Testis (tissue), 2 donors: ENCODE measurements around the gene ERF.

Source experiments
- POLR2A ChIP-seq: fragments of 450-650 bp; IDR thresholded peaks from one replicate; pipeline ENCODE4 v1.6.1; 2017; ENCODE audit warnings: antibody characterized with exemption, mild to moderate bottlenecking, moderate library complexity
- TF ChIP-seq, protein P1 (sequence below), 3 experiments: fragments of 450-650 bp in 2 of 3; fragments of 200-600 bp in 1 of 3; sonication (generic) in 1 of 3; IDR thresholded peaks; one replicate each; pipeline ENCODE4 v1.5.1; 2016 to 2019; ENCODE audit warnings: antibody characterized with exemption in 3 of 3, mild to moderate bottlenecking in 2 of 3, moderate library complexity in 1 of 3

DNA sequence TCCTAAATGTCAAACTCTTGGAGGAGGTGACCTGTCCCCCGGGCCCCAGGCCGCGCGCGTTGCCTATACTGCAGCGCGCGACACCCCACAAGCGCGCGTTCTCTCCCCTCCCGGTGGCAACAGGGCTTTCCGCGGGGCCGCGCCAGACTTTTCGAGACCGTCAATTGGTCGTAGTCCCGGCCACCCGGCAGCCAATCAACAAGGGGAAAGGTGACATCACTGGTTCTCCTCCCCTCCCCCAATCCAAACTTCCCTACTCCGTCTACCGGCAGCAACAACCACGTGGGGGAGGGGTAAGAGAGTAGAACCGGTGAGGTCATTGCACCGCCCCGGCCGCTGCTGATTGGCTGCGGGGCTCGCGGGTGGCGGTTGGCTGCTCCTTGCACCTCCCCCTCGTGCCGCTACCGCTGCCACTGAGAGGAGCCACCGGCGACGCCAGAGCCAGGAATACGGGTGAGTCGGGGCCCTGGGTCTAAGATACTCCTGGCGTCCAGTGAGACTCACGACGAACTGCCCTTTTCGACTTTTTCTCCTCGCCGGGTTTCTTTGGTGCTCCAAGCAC, 13.3 kb upstream of the ERF start:
- peak; percentile 90 for TF ChIP-seq POLR2A
- TF ChIP-seq, protein P1, sequence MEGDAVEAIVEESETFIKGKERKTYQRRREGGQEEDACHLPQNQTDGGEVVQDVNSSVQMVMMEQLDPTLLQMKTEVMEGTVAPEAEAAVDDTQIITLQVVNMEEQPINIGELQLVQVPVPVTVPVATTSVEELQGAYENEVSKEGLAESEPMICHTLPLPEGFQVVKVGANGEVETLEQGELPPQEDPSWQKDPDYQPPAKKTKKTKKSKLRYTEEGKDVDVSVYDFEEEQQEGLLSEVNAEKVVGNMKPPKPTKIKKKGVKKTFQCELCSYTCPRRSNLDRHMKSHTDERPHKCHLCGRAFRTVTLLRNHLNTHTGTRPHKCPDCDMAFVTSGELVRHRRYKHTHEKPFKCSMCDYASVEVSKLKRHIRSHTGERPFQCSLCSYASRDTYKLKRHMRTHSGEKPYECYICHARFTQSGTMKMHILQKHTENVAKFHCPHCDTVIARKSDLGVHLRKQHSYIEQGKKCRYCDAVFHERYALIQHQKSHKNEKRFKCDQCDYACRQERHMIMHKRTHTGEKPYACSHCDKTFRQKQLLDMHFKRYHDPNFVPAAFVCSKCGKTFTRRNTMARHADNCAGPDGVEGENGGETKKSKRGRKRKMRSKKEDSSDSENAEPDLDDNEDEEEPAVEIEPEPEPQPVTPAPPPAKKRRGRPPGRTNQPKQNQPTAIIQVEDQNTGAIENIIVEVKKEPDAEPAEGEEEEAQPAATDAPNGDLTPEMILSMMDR (IDR thresholded peaks at IDR 0.05) = no peak
